GM18517 (cell line): ENCODE measurements around the gene ZNF710.
"Not testable (repeated sequence)": the region's sequence is repeated elsewhere in the genome, so short reads cannot be mapped to it uniquely, and the experiment has no call there.

ENCODE experiments used
- ATAC-seq: cut with Tn5 transposase; IDR thresholded peaks from one replicate; pipeline ENCODE4 v1.9.1; 2021; ENCODE audit warnings: mild to moderate bottlenecking, moderate library complexity; ENCODE audit not compliant: unreplicated experiment

The ZNF710 gene

DNA sequence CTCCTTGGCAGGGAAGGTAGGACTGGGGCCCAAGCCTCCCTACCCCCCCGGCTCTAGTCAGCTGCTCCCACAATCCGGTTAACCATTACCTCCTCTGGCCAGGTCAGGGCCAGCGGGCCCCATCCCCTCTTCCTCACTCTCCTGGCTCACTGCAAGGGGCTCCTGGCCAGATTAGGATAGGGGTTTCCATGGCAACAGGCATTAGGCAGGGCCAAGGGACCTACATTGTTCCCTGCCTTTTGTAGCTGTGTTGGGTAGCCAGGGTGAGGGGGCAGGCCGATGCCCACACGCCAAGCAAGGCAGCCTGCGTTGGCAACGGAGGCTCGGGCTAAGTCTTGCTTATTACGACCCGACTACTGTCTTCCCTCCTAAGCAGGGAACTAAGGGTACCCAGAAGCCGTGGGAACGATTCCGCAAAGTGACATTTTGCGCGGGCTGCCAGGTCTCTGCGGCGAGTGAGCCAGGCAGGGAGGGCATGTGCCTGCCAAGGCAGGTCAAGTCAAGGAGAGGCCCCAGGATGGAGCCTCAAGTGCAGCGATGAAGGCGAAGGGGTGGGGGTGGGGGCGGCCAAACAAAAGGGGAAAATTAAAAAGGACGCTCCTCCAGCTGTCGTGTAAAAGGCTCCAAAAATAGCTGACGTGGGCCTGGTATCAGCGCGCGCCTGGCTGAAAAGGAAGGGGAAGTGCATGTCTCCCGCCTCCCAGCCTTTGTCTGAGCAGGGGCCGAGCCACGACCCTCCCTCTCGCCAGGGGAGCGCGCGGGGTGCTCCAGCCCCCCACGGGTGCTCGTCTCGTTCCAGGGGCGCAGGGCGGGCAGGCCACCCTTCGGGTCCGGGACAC is 100.2 kb downstream of the ZNF710 start:
- ATAC-seq: no peak

DNA sequence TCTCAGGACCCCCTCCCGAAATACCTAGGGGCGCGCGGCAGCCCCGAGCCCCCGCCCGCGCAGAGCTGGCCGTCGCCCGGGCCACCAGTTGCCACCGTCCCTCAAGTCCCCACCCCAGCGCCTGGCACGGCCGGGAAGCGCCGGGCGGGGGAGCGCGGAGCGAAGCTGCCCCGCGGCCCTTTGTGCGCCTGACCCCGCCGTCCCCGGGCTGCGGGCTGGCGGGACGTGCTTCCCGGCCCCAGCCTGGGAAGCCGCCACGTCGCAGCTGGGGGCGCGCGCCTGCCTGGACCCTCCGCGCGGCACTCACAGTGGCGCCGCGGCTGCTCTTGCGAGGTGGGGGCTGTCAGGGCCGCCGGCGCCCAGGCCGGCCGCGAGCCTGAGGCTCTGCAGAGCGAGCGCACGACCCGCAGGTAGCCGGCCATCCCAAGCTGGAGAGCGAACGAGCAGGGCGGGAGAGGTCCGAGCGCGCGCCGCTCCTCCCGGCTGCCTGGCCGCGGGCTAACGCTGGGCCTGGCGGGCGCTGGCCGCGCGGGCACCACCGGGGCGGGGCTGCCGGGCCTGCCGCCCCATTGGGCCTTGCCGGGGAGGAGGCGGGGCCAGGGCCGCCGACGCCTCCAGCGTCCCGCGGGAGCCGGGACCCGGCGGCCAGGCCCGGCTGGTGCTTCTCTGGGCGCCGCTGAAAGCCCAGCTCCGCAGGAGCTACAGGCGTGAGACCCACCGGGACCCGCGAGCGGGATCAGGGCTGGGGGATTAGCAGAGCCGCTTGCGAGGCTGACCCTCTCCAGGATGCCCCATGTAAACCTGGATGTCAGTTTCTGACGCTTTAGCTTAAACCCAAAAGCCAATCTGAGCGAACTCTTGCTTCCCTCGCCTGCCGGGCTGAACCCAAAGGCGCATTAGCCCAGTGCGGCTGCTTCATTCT is 101.1 kb downstream of the ZNF710 start, which contains the start of gene IDH2:
Gene IDH2, minus strand, starts transcription at position 500 of the 922 bp plus-strand sequence. Its CDS starts 78 bp downstream, at position 422.
- peak; percentile 46 for ATAC-seq

DNA sequence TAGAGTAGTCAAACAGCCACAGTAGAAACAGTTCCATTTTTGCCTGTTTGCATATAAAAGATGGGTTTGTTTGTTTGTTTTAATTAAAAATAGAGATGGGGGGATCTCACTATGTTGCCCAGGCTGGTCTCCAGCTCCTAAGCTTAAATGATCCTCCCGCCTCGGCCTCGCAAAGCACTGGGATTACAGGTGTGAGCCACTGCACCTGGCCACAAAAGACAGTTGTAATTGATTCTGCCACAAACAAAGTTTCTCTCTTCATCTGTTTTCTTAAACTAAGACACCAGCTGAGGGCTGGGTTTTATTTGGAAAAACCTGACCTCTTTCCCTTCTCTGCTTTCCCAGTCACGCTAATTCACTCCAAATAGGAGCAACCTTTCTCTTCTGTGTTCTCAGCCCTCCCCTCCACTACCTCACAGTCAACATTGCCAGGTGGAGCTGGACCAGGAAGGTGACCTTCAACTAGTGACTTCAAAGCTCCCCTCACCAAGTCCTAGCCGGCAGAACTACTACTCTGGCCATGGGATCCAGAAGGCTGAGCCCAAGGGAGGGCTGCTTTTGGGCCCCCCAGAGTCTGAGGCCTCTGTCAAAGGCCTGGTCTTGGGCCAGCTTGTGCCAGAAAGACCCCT is 102.7 kb downstream of the ZNF710 start:
- no peak for ATAC-seq

DNA sequence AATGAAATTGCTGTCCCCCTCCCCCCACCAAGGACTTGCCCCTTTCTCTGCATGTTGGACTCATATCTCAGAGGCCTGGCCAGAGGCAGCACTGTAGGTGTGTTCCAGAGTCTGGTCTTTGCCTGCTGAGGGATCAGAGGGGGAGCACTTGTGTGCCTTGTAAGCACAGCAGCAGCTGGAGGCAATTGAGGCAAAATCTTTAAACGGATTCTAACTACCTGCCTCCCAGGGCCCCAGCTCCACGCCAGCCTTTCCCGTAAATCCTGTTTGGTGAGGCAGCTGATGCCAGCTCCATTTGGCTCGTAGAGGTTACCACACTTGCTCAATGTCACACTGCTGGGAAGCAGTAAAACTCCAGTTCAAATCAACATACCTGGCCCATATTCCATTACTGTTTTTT is 103.4 kb downstream of the ZNF710 start:
- ATAC-seq: no peak

DNA sequence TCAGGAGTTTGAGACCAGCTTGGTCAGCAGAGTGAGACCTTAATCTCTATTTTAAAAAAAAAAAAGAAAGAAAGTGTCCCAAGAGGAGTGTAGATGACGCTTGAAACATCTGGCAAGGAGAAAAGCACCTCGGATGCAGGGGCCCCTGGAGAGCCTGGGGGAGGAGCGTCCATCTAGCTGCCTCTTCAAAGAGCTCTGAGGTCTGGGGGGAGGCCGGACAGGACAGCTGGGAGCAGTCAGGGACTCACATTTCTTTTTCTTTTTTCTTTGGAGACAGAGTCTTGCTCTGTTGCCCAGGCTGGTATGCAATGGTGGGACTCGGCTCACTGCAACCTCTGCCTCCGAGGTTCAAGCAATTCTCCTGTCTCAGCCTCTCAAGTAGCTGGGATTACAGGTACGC is 104.4 kb downstream of the ZNF710 start:
- ATAC-seq: no peak

DNA sequence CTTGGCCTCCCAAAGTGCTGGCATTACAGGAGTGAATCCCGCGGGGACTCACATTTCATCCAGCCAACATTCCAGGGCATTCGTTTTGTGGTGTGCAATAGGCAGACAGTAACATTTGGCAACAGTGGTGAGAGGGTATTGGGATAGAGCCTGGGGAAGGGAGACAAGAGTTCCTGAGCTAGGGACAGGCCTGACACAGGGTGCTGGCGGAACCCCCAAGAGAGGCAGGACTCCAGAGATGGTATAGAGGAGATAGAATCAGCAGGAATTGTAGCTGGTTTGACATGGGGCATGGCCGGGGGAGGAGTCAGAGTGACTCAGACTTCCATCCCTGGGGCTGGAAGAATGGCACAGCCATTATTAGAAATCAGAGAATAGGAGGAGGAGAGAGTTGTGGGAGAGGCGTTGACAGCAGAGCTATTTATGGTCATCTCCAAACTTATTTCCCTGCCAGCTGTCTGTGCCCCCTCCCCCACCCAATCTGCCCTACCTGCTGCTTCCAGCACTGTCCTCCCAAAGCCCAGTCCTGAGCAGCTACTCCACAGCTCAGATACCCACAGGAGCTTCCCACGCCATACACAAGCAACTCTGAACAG is 105.5 kb downstream of the ZNF710 start:
- no peak for ATAC-seq

DNA sequence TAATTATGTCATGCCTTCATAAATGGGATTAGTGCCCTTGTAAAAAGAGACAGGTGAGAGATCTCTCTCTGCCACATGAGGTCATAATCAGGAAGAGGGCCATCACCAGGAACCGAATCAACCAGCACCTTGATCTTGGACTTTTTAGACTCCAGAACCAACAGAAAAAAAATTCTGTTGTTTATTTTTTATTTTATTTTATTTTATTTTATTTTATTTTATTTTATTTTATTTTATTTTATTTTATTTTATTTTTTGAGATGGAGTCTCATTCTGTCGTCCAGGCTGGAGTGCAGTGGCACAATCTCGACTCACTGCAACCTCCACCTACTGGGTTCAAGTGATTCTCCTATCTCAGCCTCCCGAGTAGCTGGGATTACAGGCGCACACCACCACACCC is 106.9 kb downstream of the ZNF710 start:
- not testable (repeated sequence) for ATAC-seq

DNA sequence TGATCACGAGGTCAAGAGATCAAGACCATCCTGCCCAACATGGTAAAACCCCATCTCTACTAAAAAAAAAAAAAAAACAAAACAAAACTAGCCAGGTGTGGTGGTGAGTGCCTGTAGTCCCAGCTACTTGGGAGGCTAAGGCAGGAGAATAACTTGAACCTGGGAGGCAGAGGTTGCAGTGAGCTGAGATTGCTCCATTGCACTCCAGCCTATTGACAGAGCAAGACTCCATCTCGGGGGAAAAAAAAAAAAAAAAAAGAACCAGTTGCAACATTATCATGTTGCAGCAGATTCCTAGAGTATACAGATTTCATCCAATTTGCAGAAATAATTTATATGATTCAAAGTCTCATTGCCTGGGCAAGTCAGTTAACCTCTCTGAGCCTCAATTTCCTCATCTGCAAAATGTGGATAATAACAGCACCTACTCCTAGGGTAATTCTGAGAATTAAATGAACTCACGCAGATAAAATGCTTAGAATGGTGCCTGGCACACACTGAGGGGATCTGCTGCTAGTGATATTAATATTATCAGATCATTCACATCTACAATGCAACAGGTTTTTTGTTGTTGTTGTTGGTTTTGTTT is 108.1 kb downstream of the ZNF710 start:
- ATAC-seq: not testable (repeated sequence)

DNA sequence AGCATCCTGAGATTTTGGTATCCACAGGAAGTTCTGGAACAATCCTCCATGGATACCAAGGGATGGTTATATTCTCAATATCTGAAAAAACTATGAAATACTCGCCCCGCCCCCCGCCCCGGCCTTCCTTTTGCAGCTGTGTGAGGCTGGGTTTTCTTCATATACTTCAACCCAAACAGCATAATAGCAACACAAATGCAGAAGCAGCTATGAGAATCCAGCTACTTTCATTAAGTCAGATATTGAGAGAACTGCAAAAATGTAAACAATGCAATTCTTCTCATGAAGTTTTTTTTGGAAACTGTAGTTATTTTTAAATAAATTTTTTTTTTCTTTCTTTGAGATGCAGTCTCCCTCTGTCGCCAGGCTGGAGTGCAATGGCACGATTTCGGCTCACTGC is 112.0 kb downstream of the ZNF710 start:
- no peak for ATAC-seq

DNA sequence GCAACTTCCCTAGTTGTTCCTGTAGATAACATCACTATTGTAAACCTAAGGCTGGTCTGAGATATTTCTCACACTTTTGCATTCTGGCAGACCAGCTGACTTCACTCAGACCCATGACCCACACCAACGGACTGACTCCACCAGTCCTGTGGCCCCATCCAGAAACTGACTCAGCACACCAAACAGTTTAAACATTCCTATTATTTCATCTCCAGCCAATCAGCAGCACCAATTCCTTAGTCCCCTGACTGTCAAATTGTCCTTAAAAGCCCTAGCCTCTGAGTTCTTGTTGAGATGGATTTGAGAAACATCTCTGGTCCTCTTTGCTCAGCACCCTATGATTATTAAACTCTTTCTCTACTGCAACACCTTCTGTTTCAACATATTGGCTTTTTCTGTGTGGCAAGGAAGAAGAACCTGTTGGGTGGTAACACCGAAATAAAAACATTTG is 113.4 kb downstream of the ZNF710 start:
- no peak for ATAC-seq

DNA sequence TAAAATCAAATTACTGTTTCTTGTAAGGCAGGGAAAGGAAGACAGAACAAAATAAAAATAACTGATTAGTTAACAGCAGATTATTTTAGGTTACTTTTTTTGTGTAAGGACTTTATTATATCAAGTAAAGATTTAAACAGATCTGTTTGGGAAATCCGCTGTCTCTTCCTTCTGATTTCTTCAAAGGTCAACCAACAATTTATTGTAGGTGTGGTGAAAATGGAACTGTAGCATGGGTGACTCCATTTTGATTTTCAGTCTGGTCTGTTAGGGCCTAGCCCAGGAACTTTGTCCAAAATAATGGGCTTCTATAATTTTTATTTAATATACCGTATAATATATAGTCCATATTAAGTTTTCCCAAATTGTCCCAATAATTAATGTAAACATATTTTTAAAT is 114.7 kb downstream of the ZNF710 start:
- ATAC-seq: no peak

DNA sequence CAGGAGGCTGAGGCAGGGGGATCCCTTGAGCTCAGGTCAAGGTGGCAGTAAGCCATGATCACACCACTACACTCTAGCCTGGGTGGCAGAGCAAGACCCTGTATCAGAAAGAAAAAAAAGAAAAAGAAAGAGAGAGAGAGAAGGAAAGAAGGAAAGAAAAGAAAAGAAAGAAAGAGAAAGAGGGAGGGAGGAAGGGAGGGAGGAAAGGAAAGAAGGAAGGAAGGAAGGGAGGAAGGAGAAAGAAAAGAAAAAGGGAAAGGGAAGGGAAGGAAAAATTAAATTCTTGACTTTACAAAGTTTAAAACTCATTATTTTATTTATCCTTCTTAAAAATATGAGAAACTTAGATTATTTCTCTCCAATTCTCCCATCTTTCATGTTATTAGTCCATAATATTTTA is 118.2 kb downstream of the ZNF710 start:
- no peak for ATAC-seq

DNA sequence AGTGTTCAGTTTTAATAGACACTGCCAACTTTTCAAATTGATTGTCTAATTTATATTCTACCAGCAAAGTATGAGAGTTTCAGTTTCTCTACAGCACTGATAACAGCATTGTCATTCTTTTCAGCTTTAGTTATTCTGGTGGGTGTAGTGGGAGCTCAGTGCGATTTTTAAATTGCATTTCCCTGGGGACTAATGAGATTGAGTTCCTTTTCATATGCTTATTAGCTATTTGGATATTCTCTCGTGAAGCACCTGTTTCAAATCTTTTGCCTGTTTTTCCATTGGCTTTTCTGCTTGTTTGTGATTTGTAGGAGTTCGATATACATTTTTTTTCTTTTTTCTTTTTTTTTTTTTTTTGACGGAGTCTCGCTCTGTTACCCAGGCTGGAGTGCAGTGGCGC is 120.0 kb downstream of the ZNF710 start:
- no peak for ATAC-seq

DNA sequence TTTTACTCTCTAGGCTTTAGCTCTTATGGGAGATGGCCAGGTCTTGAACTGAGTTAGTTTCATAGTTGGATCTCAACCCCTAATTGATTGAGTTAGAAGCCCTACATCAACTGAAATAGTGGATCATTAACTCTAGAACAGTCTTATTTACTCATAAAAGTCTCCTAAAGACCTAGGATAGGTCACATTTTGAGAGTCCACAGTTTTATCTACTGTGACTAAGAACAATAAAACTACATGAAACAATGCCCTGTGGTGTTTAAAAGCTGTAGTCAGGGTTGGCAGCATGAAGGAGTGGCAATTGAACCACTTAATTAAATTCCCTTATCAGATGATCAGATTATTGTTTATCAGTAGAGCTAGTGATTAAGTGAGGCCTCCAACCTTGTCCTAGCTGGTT is 123.4 kb downstream of the ZNF710 start:
- no peak for ATAC-seq

DNA sequence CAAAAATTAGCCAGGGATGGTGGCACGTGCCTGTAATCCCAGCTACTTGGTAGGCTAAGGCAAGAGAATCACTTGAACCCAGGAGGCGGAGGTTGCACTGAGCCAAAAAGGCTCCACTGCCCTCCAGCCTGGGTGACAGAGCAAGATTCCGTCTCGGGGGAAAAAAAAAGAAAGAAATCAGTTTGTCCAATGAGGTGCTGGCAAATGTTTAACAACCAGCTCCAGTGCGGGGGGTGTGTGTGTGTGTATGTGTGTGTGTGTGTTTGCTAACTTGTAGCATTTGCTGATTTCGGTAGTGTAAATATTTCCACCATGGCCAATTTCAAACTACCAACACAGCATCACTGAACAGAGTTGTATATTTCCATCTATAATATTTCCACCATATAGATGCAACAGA is 124.9 kb downstream of the ZNF710 start:
- no peak for ATAC-seq

DNA sequence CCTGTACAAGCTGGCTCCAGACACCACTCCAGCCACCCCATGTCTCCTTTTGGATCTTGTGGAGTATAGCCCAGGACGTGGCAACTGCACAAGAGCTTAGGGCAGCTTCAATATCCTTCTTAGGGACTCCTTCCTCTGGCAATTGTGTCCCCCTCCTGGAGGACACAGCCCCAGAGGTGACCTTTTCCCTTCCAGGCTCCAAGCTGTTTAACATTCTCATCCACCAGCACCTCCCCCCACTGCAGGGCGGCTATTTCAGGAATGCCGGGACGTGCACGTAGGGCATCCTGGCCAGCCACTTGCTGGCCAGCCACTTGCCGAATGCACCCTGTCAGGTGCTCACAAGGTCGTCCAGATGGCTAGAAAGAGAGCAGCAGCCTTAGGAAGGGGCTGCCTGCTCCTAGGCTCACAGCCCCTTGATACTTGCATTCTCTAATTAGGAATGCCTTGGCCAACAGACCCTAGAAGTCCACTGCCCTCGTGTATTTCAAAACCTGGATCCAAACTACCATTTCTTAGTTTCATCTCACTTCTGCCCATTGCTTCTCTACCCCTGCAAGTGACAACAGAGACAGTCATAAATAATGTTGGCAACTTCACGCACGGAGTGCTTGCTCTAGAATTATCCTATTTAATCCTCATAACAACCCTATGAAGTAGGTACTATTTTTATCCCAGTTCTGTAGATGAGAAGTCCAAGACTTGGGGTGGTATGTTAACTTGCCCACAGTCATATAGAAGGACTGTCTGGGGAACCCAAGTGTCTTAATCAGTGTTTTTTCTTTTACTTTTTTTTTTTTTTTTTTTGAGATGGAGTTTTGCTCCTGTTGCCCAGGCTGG is 125.7 kb downstream of the ZNF710 start:
- ATAC-seq: no peak

DNA sequence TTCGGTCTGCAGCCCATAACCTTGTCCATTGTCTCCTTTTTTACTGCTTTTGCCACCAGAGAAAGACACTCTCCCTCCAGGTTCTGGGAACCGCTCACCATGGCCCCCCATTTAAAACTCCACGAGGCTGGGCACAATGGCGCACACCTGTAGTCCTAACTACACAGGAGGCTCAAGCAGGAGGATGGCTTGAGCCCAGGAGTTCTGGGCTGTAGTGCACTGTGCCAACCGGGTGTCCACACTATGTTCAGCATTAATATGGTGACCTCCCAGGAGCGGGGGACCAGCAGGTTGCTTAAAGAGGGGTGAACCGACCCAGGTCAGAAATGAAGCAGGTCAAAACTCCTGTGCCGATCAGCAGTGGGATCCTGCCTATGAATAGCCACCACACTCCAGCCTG is 129.2 kb downstream of the ZNF710 start:
- ATAC-seq: no peak
